T-helper 1 cell treated with Interleukin-12 subunit alpha and Interleukin-12 subunit beta and Interleukin-4 antibody, amounts not matched to agents 30 μg/mL and 1 μg/mL, for 36 hours (primary cell): ENCODE measurements around the gene CENPL.

Experiments
- H3K27ac Mint-ChIP-seq: one replicate; pipeline ENCODE4 v1.8.0; 2021; ENCODE audit warnings: mild to moderate bottlenecking, mixed read lengths
- H3K27me3 Mint-ChIP-seq: one replicate; pipeline ENCODE4 v1.8.0; 2021; ENCODE audit warnings: low read depth, mixed read lengths
- H3K36me3 Mint-ChIP-seq: one replicate; pipeline ENCODE4 v1.8.0; 2021; ENCODE audit warnings: low read depth, mixed read lengths
- H3K4me1 Mint-ChIP-seq: one replicate; pipeline ENCODE4 v1.8.0; 2021; ENCODE audit warnings: low read depth, mixed read lengths
- H3K4me3 Mint-ChIP-seq: one replicate; pipeline ENCODE4 v1.8.0; 2021; ENCODE audit warnings: mild to moderate bottlenecking, moderate library complexity, mixed read lengths
- H3K9me3 Mint-ChIP-seq: one replicate; pipeline ENCODE4 v1.8.0; 2021; ENCODE audit warnings: mixed read lengths

The CENPL gene, protein sequence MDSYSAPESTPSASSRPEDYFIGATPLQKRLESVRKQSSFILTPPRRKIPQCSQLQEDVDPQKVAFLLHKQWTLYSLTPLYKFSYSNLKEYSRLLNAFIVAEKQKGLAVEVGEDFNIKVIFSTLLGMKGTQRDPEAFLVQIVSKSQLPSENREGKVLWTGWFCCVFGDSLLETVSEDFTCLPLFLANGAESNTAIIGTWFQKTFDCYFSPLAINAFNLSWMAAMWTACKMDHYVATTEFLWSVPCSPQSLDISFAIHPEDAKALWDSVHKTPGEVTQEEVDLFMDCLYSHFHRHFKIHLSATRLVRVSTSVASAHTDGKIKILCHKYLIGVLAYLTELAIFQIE

DNA sequence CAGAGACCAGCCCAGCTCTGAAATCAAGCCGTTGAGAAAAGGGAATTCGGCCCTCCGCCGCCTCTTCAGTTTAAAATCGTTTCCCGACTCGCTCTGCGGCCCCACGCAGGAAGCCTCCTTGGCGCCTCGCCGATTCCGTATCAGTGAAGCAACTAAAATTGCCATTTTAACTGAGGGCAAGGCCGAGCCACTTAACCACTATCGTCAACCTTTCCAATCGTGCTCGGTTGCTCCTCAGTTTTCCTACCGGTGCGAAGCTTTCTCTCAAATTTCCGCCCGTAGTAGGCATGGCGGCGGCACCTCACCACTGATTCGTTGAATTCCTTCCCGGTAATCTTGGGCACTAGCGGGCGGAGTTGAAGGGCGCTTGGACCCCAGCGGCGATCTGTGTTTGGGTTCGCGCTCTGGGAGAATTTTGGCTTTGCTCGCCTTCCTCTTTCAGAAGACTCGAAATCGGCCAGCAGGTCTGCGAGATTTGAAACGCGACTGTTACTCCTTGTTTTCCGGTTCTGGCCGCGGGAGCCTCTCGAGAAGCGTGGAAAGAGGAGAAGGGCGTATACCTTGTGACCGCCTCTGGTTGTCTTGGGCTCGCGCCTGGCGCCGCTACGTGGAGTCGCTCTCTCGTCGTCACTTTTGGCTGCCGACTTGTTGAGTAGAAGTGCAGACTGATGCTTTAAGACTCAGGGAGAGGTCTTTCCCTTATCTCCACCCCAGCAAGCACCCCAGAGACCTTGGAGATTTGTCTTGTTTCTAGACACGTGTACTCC, at the start of gene CENPL, which contains the start of gene DARS2:
CENPL (minus strand) TSS at position 569 of the 767 bp plus-strand sequence. CDS start 13,584 bp downstream, outside the sequence.
DARS2 (plus strand) TSS at position 359 of the 767 bp plus-strand sequence. CDS start 557 bp downstream, outside the sequence.
- Mint-ChIP-seq H3K4me3 (peak within 1 kb of the TSS; percentile 94), H3K27me3 (no peaks in the 10 kb centered on the region), H3K9me3 (no peaks in the 10 kb centered on the region), H3K27ac (peak within 1 kb of the TSS; percentile 95), H3K4me1 (peaks cover 43% of the 10 kb centered on the region), H3K36me3 (peaks cover 31% of the 10 kb centered on the region)

DNA sequence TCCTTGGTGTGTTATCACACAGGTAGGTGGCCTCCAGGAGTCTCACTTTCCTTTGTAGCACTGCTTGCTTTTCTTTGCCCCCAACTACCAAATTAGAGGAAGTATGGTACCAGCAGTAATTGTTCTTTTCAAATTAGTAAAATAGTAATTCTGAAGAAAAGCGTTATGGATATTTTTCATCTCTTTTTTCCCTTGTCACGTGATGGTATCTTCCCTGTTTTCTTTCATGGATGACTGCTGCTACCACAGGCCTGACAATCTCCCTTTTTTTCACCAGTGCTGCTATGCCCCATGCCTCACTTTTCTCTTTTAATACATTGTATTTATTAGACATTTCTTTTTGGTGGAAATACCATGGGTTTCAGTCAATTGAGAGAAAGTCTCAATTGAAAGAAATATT, 46.8 kb upstream of the CENPL start:
- Mint-ChIP-seq H3K4me1 (peaks cover 30% of the 10 kb centered on the region), H3K36me3 (peaks cover 28% of the 10 kb centered on the region), H3K4me3 (no peak overlapping the region), H3K27ac (peak overlapping the region; percentile 64), H3K27me3 (no peaks in the 10 kb centered on the region), H3K9me3 (no peaks in the 10 kb centered on the region)

DNA sequence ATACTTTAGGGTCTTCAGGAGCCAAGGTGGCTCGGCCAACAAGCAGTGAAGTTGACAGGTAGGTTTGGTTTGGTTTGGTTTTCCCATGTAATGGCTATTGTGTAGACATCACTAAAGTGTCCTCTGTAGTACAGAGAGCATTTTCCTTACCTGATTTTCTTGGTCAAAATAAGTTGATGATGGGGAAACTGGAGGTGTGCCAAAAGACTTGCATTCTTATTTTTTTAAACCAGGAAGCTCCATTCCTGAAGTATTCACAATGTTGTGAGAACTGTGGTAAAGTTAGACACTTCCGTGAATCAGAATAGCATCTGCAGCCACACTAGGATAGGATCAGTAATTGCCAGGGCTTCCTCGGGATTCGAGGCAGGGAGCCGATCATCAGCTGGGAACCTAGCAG, 46.4 kb upstream of the CENPL start:
- Mint-ChIP-seq H3K4me3 (peak overlapping the region; percentile 58), H3K27me3 (no peaks in the 10 kb centered on the region), H3K36me3 (peaks cover 31% of the 10 kb centered on the region), H3K27ac (peak overlapping the region; percentile 85), H3K4me1 (peaks cover 34% of the 10 kb centered on the region), H3K9me3 (no peaks in the 10 kb centered on the region)

DNA sequence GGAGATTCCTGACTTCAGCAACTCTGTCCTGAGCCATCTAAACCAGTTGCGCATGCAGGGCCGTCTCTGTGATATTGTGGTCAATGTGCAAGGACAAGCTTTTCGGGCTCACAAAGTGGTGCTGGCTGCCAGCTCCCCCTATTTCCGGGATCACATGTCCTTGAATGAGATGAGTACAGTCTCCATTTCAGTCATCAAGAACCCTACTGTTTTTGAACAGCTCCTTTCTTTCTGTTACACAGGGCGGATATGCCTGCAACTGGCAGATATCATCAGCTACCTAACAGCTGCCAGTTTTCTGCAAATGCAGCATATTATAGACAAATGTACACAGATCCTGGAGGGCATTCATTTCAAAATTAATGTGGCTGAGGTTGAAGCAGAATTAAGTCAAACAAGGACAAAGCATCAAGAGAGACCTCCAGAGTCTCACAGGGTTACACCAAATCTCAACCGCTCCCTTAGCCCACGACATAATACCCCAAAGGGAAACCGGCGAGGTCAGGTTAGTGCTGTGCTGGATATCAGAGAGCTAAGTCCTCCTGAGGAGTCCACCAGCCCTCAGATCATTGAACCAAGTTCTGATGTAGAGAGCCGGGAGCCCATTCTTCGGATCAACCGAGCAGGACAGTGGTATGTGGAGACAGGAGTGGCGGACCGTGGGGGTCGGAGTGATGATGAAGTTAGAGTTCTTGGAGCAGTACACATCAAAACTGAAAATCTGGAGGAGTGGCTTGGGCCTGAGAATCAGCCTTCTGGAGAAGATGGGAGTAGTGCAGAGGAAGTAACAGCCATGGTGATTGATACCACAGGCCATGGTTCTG, 45.8 kb upstream of the CENPL start:
- H3K4me3 Mint-ChIP-seq, result peak overlapping the region; percentile 58
- no peaks in the 10 kb centered on the region for H3K27me3 Mint-ChIP-seq
- peaks cover 34% of the 10 kb centered on the region for H3K36me3 Mint-ChIP-seq
- no peaks in the 10 kb centered on the region for H3K9me3 Mint-ChIP-seq
- H3K4me1 Mint-ChIP-seq, result peaks cover 41% of the 10 kb centered on the region
- peak overlapping the region; percentile 85 for H3K27ac Mint-ChIP-seq

DNA sequence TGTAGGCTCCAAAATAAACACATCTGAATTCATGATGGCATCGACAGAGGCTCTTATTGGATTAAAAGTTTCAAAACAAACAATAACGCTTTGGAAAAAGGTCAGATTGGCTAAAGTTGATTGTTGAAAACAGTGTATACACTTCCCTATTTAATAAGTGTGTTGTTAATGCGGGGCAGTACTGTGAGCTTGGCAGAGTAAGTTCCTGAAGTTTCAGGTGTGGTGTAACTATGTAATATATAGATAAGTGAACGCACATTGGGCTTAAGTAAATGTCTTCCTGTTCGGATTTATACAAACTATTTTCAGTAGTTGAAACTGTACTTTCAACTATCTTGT, 44.3 kb upstream of the CENPL start:
- Mint-ChIP-seq H3K4me3 (peak overlapping the region; percentile 96), H3K36me3 (peaks cover 44% of the 10 kb centered on the region), H3K27me3 (no peaks in the 10 kb centered on the region)

DNA sequence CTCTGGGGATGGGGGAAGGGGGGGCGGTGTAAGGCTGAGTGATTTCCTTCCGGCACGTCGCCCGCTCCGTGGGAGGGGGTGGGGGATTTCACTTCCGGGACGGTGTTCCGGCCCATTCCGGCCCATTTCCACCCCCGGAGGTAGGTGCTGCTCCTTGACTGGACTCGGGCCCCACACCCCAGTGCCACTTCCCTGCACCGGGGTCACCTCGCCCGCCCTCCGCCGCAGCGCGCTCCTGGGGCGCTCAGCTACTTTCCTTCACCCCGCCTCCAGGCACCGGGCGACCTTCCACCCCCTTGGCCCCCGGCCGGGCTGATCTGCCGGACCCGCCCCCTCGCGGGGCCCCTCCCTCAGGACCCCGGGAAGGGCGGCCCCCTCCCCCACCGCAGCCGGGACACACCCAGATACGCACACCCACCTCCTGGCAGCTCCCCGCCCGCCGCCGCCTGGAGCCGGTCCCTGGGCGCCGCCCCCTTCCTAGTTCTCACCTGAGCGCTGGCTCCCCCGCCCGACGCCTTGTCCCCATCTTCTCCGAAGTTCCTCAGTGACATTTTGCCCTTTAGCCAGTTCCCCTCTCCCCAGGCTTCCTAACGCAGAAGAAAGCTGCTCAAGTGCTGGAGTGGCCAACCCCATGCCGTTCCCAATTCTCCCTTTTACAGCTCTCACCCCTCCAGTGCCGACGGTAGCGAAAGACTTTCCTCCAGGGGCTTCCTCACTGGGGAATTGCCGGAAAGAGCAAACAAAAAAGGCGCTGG, 43.8 kb upstream of the CENPL start, which contains the start of gene ZBTB37:
ZBTB37 (plus strand) TSS at position 115 of the 755 bp plus-strand sequence. CDS start 1,846 bp downstream, outside the sequence.
- Mint-ChIP-seq H3K9me3 (no peaks in the 10 kb centered on the region), H3K27me3 (no peaks in the 10 kb centered on the region), H3K4me3 (peak within 1 kb of the TSS; percentile 96), H3K4me1 (peaks cover 58% of the 10 kb centered on the region), H3K27ac (peak within 1 kb of the TSS; percentile 97), H3K36me3 (peaks cover 50% of the 10 kb centered on the region)

More for the DNA sequence above, 44.3 kb upstream of the CENPL start:
- H3K4me1 Mint-ChIP-seq, result peaks cover 54% of the 10 kb centered on the region
- no peaks in the 10 kb centered on the region for H3K9me3 Mint-ChIP-seq
- H3K27ac Mint-ChIP-seq, result peak overlapping the region; percentile 96

DNA sequence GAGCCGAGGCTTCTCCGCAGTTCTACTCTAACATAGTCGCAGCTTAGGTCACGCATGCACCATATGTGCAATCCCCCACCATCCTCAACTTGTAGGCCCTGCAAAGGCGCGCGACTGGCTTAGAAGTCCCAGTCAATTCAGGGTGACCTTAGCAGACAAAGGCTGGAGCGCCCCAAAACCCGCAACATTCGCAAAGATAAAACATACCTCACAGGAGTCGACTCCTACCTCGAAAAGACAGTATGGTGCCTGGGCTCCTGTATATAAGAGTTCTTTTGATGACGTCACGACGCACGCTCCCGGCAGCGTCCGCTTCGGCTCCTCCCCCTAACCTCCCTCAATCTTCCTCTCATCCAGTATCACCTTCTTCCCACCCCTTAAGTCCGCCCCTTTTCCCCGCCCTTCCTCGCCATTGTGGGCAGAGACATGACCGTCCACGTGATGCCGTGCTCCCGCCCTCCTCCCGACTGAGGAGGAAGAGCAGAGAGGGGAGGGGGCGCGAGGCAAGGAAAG, 43.1 kb upstream of the CENPL start, which contains the start of gene GAS5:
GAS5 (minus strand) TSS at position 237 of the 513 bp plus-strand sequence.
- Mint-ChIP-seq H3K9me3 (no peaks in the 10 kb centered on the region), H3K27me3 (no peaks in the 10 kb centered on the region), H3K27ac (peak within 1 kb of the TSS; percentile 97), H3K4me1 (peaks cover 56% of the 10 kb centered on the region), H3K4me3 (peak within 1 kb of the TSS; percentile 96), H3K36me3 (peaks cover 50% of the 10 kb centered on the region)

DNA sequence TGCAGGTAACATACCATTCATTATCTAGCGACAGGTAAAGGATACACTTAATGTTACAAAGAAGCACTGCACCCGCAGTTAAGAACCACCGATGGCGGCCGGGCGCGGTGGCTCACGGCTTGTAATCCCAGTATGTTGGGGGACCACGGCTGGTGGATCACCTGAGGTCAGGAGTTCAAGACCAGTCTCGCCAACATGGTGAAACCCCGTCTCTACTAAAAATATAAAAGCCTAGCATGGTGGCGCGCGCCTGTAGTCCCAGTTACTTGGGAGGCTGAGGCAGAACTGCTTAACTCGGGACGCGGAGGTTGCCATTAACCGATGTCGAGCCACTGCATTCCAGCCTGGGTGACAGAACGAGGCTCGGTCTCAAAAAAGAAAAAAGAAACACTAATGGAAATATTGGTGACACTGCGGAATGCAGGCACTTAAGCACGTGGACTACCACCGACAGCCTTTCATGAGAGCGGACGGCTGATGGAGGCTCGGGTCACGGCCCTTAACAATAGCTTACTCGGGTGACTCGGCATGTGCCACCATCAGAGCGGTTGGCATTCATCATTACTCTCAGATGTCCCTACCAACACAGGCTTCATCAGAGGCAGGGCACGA, 42.6 kb upstream of the CENPL start:
- Mint-ChIP-seq H3K27me3 (no peaks in the 10 kb centered on the region), H3K27ac (peak overlapping the region; percentile 97), H3K4me1 (peaks cover 54% of the 10 kb centered on the region), H3K36me3 (peaks cover 50% of the 10 kb centered on the region), H3K9me3 (no peaks in the 10 kb centered on the region), H3K4me3 (peak overlapping the region; percentile 96)

DNA sequence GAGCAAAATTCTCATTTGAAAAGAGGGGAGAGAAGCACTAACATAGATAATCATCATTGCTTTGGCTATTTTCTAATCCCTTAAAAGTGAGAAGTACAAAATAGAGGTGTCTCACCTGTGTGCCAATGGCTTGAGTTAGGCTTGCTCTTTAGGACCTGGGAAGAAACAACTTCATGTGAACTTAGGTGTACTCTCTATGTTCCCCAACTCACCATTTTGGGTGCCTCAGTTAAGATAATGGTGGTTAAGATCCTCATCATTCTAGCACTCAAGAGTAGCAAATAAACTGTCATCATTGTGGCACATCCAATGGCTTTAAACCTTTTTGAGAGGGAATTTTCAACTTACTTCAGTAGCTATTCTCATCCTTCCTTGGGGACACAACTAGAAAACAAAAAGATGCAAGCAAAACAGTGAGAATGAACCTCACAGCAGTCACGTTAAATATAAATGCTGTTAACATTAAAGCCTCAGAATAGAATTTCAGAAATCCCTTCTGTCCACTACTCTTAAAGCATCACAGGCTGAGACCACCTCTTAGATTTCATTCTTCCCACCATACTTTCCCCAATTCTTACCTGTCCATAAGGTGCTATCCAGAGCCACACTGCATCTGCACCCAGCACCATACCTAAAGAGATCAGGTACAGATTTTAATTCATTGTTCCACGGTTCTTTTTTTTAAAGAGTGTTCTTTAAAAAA, 41.9 kb upstream of the CENPL start:
- peaks cover 53% of the 10 kb centered on the region for H3K36me3 Mint-ChIP-seq
- H3K4me1 Mint-ChIP-seq, result peaks cover 53% of the 10 kb centered on the region
- H3K9me3 Mint-ChIP-seq, result no peaks in the 10 kb centered on the region
- no peaks in the 10 kb centered on the region for H3K27me3 Mint-ChIP-seq
- H3K27ac Mint-ChIP-seq, result peak overlapping the region; percentile 97
- H3K4me3 Mint-ChIP-seq, result peak overlapping the region; percentile 96

DNA sequence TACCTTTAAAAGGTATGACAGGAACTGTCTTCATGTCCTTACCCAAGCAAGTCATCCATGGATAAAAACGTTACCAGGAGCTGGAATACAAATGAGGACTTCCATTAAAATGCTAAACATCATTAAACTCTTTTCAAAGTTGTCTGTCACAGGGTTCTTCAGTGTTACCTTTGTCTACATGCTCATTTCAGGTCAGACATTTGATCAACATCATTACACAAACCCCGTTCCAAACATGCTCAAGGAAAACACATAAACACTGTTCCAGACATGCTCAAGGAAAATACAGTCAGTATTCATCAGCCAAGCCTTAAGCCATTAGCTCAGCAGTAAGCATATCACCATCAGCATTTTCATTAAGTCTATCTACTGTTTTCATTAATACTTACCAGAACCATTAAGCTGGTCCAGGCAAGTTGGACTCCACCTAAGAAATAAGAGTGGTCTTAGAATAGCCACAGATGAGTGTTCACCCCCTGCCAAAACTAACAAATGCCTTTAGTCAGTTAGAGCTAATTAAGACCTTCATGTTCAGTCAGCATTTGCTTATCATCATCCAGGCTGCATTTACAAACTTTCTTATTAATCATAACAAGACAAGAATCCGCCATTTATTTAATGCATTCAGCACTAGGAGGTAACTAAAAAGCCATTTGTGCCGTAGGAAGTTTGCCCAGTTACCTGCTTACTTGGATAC, 40.9 kb upstream of the CENPL start:
- H3K36me3 Mint-ChIP-seq, result peaks cover 50% of the 10 kb centered on the region

DNA sequence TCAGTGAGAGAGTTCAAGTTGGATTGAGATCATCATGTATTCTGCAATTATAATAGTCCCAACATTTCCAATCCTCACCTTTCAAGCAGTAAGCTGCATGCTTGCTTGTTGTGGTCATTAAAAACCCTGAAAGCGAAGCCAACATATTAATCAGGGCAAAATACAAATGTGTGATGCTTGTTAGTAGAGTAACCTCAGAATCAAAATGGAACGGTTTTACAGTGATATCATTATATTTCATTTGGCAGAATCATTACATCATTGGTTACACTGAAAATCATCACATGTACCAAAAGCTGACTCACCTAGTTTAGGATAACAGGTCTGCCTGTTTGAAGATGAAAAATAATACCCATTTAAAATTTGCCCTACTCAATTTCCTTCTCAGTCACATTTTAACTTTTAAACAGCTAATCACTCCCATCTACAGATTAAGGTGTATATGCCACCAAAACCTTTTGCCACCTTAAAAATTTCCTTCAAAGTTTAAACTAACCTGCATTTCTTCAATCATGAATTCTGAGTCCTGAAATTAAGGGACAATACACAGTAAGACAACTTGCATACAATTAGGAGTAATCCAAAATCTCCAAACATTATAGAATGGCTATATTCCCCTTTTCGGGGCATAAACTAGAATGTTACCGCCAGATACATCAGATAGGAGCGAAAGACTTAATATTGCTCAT, 39.6 kb upstream of the CENPL start:
- peak overlapping the region; percentile 57 for H3K27ac Mint-ChIP-seq
- H3K27me3 Mint-ChIP-seq, result no peaks in the 10 kb centered on the region
- H3K4me3 Mint-ChIP-seq, result peak overlapping the region; percentile 96
- H3K4me1 Mint-ChIP-seq, result peaks cover 39% of the 10 kb centered on the region
- H3K36me3 Mint-ChIP-seq, result peaks cover 51% of the 10 kb centered on the region
- H3K9me3 Mint-ChIP-seq, result no peaks in the 10 kb centered on the region

More for the DNA sequence above, 40.9 kb upstream of the CENPL start:
- H3K4me3 Mint-ChIP-seq, result peak overlapping the region; percentile 96
- H3K9me3 Mint-ChIP-seq, result no peaks in the 10 kb centered on the region
- peaks cover 47% of the 10 kb centered on the region for H3K4me1 Mint-ChIP-seq
- H3K27ac Mint-ChIP-seq, result peak overlapping the region; percentile 67
- H3K27me3 Mint-ChIP-seq, result no peaks in the 10 kb centered on the region
